Naive thymus-derived CD8-positive, alpha-beta T cell (primary cell): ENCODE measurements around the gene ERMP1. TPM values are rescaled to one million over a fixed set of nuclear protein-coding genes. Genes with fewer than 3 reads are reported as not detected.
"Not testable (repeated sequence)": the region's sequence is repeated elsewhere in the genome, so short reads cannot be mapped to it uniquely, and the experiment has no call there.

ENCODE experiments used
- ATAC-seq, 2 donors: fragments of 150-1000 bp; cut with Tn5 transposase in 1 of 2; sonication (Bioruptor Pico), chemical (Tn5 transposase) in 1 of 2; 1 replicate in 1 of 2; 2 replicates in 1 of 2; pipeline ENCODE4 v1.10.0; 2021; ENCODE audit warnings: mild to moderate bottlenecking in 2 of 2, moderate library complexity in 2 of 2
- POLR2A ChIA-PET: fragments of 350-600 bp; sonication (Branson Sonifier 250); formaldehyde crosslinking; loops from one replicate; lab custom pipeline; 2021; ENCODE audit warnings: antibody characterized with exemption; lab: Charles Lee
- DNase-seq, 10 donors: peaks; one replicate each; pipeline versions ENCODE4 v3.0.0 to v3.0.0-alpha.2; 2020 to 2022
- H3K27ac Mint-ChIP-seq, 10 donors: one replicate each; pipeline ENCODE4 v1.8.0; 2020 to 2022; ENCODE audit warnings: mild to moderate bottlenecking in 10 of 10, mixed read lengths in 10 of 10, moderate library complexity in 4 of 10, inconsistent platforms in 1 of 10
- H3K27me3 Mint-ChIP-seq, 5 donors: one replicate each; pipeline ENCODE4 v1.8.0; 2021 to 2022; ENCODE audit warnings: mixed read lengths in 5 of 5
- H3K36me3 Mint-ChIP-seq, 3 donors: one replicate each; pipeline ENCODE4 v1.8.0; 2020 to 2022; ENCODE audit warnings: mixed read lengths in 3 of 3, mild to moderate bottlenecking in 2 of 3, inconsistent platforms in 1 of 3
- H3K4me1 Mint-ChIP-seq, 4 donors: one replicate each; pipeline ENCODE4 v1.8.0; 2021 to 2022; ENCODE audit warnings: mixed read lengths in 4 of 4
- H3K4me3 Mint-ChIP-seq, 10 donors: one replicate each; pipeline ENCODE4 v1.8.0; 2020 to 2022; ENCODE audit warnings: mild to moderate bottlenecking in 10 of 10, mixed read lengths in 10 of 10, moderate library complexity in 6 of 10, inconsistent platforms in 1 of 10
- H3K9me3 Mint-ChIP-seq, 9 donors: one replicate each; pipeline ENCODE4 v1.8.0; 2020 to 2022; ENCODE audit warnings: mixed read lengths in 9 of 9, mild to moderate bottlenecking in 3 of 9, inconsistent platforms in 1 of 9, moderate library complexity in 1 of 9
- polyA plus RNA-seq, 3 donors: library from polyadenylated mRNA; unstranded; fragments of 300-500 nt; fragmentation: Illumina TruSeq; gene quantifications; one replicate each; pipeline ENCODE4 v1.2.3, GENCODE V29; 2021
- total RNA-seq, 8 experiments: library from RNA in 2 of 8; stranded (reverse) in 2 of 8; gene quantifications; one replicate each; pipeline ENCODE4 v1.2.3 and lab custom pipeline; 2021 to 2026

The ERMP1 gene
- total and polyA plus RNA-seq, 5 experiments from 2014 or later: 7.0 to 16.8 (median 11.8) TPM

DNA sequence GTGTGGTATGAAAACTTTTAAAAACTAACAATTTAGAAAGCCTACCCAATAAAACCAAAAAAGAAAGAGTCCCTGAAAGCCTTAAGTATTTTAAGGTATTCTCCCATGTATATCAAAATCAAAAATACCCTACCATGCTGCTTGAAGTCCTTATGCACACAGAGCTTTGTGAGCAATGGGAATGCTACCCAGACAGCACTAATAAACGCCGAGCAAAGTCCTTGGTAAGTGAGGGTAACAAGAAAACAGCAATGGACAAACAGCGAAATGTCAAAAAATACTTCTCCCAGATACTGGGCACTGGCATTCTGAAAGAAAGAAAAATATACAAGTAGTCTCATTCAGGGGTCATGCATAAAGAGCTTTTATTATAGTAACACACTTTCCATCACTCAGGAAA, 27.4 kb downstream of the ERMP1 start:
- Mint-ChIP-seq H3K4me3 (no peak overlapping the region), H3K36me3 (peaks cover 11 to 72% (median 30%) of the 10 kb centered on the region in 3 donors), H3K4me1 (peaks cover 1 to 16% (median 8%) of the 10 kb centered on the region in 4 donors), H3K9me3 (no peaks in the 10 kb centered on the region), H3K27me3 (no peaks in the 10 kb centered on the region), H3K27ac (peak overlapping the region in 3 of 10 donors; percentile 8 to 21 (median 16))
- ATAC-seq (no peak), DNase-seq (no peak)
- POLR2A ChIA-PET: no interaction called here

DNA sequence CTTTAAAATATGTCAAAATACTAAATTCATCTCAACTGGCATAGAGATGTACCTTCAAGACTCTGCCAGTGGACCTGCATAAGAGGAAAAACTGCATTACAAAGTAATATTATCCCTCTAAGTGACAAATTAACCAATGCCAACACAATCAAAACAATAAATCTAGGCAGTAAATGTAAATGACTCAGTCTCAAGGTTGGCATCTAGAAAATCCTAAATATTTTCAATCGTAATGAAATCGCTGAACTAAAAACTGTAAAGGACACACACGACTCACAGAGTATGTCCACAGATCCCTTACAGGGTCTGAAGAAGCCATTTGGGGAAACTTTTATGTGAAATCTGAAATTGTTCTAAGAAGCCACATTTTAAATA, 31.2 kb downstream of the ERMP1 start:
- POLR2A ChIA-PET: no interaction called here
- Mint-ChIP-seq H3K4me1 (peaks cover 0 to 17% (median 7%) of the 10 kb centered on the region in 4 donors), H3K36me3 (peaks cover 0 to 66% (median 8%) of the 10 kb centered on the region in 3 donors), H3K27ac (peak overlapping the region in 2 of 10 donors; percentile 45 to 62), H3K9me3 (no peaks in the 10 kb centered on the region), H3K4me3 (no peak overlapping the region), H3K27me3 (no peaks in the 10 kb centered on the region)
- DNase-seq (no peak), ATAC-seq (no peak)

DNA sequence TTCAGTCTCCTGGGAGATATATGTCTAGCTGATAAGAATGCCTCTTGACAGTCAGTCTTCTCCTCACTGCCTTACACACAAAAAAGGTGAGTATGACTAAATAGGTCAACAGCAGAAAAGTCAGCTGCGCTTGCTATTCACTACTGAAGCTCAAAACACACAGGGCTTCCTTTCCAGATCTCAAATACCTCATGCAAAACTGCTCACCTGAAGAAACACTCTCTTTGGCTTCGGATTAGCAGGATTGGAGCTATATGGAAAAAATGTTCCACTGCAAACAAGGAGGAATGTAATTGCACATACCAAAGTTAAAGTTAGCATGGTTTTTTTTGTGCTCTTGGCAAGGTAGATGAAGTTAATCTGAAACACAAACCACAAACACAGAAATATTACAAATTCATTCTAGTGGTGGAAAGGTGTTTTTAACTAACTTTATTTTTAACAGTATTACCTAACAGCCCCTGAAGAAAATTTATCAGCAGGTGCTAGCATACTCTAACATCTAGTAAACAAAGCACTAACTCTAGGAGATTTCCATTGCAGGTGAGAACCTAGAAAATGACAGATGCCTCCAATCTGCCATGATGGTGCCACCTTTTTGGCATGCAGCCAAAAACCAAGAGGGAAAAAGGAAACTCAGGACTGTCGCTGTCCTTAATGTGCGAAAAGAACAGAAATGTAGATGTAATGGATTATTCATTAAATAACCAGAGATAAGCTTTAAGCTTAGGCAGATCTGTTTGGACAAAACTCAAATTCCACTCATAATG, 31.8 kb downstream of the ERMP1 start:
- no peak for ATAC-seq
- H3K27ac Mint-ChIP-seq: peak overlapping the region in 7 of 10 donors; percentile 17 to 70 (median 45)

DNA sequence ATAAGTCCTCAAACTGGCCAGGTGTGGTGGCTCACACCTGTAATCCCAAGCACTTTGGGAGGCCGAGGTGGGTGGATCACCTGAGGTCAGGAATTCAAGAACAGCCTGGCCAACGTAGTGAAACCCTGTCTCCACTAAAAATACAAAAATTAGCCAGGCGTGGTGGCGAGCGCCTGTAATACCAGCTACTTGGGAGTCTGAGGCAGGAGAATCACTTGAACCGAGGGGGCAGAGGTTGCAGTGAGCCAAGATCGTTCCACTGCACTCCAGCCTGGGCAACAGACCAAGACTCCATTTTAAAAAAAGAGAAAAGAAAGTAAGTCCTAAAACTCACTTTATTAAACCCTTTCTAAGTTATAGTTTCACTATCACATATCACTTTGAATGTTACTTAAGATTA, 32.5 kb downstream of the ERMP1 start:
- Mint-ChIP-seq H3K4me1 (peaks cover under 1 to 17% (median 7%) of the 10 kb centered on the region in 4 donors), H3K36me3 (peaks cover 0 to 66% (median 3%) of the 10 kb centered on the region in 3 donors)
- POLR2A ChIA-PET, H3K27me3 Mint-ChIP-seq, H3K4me3 Mint-ChIP-seq, ATAC-seq, DNase-seq, H3K27ac Mint-ChIP-seq, H3K9me3 Mint-ChIP-seq: not testable (repeated sequence)

More for the DNA sequence above, 31.8 kb downstream of the ERMP1 start:
- no peak for DNase-seq
- H3K4me3 Mint-ChIP-seq: no peak overlapping the region
- H3K9me3 Mint-ChIP-seq: no peaks in the 10 kb centered on the region
- no peaks in the 10 kb centered on the region for H3K27me3 Mint-ChIP-seq
- H3K36me3 Mint-ChIP-seq: peaks cover 0 to 66% (median 7%) of the 10 kb centered on the region in 3 donors
- POLR2A ChIA-PET: no interaction called here
- H3K4me1 Mint-ChIP-seq: peaks cover 0 to 17% (median 7%) of the 10 kb centered on the region in 4 donors

DNA sequence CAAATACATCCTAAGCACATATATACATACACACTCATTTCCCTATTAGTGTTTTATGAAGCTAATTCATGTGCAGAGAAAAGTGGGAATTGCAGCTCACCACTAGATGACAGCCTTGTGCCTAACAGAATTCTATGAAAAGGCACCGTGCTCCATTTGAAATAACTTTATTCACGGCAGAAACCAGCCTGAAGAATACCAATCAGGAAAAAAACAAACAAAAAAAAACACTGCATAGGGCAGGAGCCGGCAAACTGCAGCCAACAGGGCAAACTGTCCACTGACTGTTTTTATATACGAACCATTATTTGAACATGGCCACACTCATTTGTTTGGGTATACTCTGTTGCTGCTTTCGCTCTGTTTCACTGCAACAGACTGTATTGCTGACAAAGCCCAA, 33.6 kb downstream of the ERMP1 start:
- Mint-ChIP-seq H3K4me3 (peak overlapping the region in 1 of 10 donors; percentile 6), H3K36me3 (peaks cover 0 to 60% (median 2%) of the 10 kb centered on the region in 3 donors), H3K9me3 (no peaks in the 10 kb centered on the region), H3K4me1 (peaks cover 4 to 27% (median 15%) of the 10 kb centered on the region in 4 donors), H3K27me3 (no peaks in the 10 kb centered on the region), H3K27ac (peak overlapping the region in 6 of 10 donors; percentile 16 to 54 (median 31))
- POLR2A ChIA-PET: interaction anchor here (1.1 kb wide), 1 partner anchor 33 kb away, joined by 4 read pairs; the partner anchor contains the start of gene ERMP1
- peak in 3 of 10 donors; percentile 12 to 27 (median 20) for DNase-seq
- no peak for ATAC-seq

DNA sequence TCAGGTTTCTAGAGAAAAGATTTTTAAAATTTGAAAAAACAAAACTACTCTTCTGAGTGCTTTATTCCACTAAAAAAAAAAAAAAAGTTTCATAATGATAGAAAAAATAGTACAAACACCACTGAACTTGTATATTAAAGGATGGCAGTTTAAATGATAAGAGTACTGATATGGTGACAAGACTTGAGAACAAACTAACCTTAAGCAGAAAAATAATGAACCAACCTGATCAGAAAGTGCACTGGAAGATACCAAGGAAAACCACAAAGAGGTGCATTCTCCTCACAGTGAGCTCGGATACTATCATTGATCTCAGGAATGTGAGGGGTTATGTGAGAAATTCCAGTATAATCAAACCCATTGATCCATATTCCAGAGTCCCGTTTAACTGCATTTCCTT, 34.3 kb downstream of the ERMP1 start:
- no peak for ATAC-seq
- POLR2A ChIA-PET: interaction anchor here (1.1 kb wide), 1 partner anchor 34 kb away, joined by 4 read pairs; the partner anchor contains the start of gene ERMP1
- Mint-ChIP-seq H3K27ac (peak overlapping the region in 2 of 10 donors; percentile 23 to 43), H3K9me3 (no peaks in the 10 kb centered on the region), H3K4me1 (peaks cover 5 to 34% (median 22%) of the 10 kb centered on the region in 4 donors), H3K27me3 (no peaks in the 10 kb centered on the region), H3K4me3 (no peak overlapping the region), H3K36me3 (peaks cover 0 to 56% (median 2%) of the 10 kb centered on the region in 3 donors)
- no peak for DNase-seq

DNA sequence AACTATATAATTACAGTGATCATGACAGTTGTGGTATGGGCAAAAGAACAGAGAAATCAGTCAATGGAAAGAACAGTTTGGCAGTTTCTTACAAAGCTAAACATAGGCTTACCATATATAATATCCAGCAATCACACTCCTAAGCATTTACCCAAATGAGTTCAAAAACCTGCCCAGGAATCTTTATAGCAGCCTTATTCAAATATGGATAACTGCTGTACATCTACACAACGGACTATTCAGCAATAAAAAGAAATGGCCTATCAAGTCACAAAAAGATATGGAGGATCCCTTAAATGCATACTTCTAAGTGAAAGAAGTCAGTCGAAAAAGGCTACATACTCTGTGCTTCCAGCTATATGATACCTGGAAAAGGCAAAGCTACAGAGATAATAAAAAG, 36.6 kb downstream of the ERMP1 start:
- H3K27me3 Mint-ChIP-seq: no peaks in the 10 kb centered on the region
- peaks cover 0 to 61% (median 15%) of the 10 kb centered on the region in 3 donors for H3K36me3 Mint-ChIP-seq
- no peak for DNase-seq
- no peaks in the 10 kb centered on the region for H3K9me3 Mint-ChIP-seq
- H3K4me3 Mint-ChIP-seq: no peak overlapping the region
- H3K4me1 Mint-ChIP-seq: peaks cover 12 to 50% (median 41%) of the 10 kb centered on the region in 4 donors
- POLR2A ChIA-PET: interaction anchor here (0.9 to 2.1 kb wide), 2 partner anchors 167 to 907 kb away, joined by 3 to 5 read pairs; partner anchors contain the start of gene RIC1
- H3K27ac Mint-ChIP-seq: peak overlapping the region in 6 of 10 donors; percentile 12 to 84 (median 29)
- ATAC-seq: no peak

DNA sequence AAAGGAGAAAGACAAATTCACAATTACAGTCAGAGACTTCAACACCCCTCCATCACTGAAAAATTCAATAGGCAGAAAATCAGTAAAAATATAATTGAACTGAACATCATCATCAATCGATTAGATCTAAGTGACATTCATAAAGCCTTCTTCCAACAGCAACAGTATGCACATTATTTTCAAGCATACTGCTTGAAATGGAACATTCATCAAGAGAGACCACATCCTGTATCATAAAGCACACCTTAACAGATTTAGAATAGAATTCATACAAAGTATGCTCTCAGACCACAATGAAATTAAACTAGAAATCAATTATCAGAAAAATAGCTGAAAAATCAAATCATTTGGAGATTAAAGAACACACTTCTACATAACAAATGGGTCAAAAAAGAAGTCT, 39.1 kb downstream of the ERMP1 start:
- H3K27ac Mint-ChIP-seq: peak overlapping the region in 9 of 10 donors; percentile 2 to 57 (median 30)
- POLR2A ChIA-PET: interaction anchor here (1.6 kb wide), 1 partner anchor 165 kb away, joined by 4 read pairs; the partner anchor contains the start of gene RIC1
- H3K27me3 Mint-ChIP-seq: no peaks in the 10 kb centered on the region
- peak overlapping the region in 9 of 10 donors; percentile 1 to 76 (median 41) for H3K4me3 Mint-ChIP-seq
- no peaks in the 10 kb centered on the region for H3K9me3 Mint-ChIP-seq
- peak; percentile 68 to 77 for ATAC-seq
- DNase-seq: peak in 3 of 10 donors; percentile 9 to 35 (median 28)
- peaks cover 17 to 50% (median 48%) of the 10 kb centered on the region in 4 donors for H3K4me1 Mint-ChIP-seq
- peaks cover 7 to 70% (median 27%) of the 10 kb centered on the region in 3 donors for H3K36me3 Mint-ChIP-seq

DNA sequence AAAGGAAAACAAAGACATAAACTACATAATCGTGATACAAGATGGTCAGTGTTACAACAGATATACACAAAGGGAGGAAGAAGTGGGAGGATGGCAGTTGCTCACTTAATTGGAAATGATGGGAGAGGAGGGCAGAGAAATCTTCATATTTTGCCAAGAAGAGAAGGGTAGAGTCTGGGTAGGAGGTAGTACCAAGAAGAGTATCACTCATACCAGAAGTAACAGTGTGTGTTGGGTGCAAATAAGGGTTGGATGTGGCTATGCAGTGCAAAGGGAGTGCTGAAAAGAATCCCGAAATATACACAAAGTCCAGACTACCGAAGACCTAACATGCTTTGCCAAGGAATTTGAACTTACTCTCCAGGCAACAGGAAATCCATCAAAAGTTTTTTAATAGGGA, 41.0 kb downstream of the ERMP1 start:
- Mint-ChIP-seq H3K27me3 (no peaks in the 10 kb centered on the region), H3K4me1 (peaks cover 17 to 58% (median 51%) of the 10 kb centered on the region in 4 donors)

DNA sequence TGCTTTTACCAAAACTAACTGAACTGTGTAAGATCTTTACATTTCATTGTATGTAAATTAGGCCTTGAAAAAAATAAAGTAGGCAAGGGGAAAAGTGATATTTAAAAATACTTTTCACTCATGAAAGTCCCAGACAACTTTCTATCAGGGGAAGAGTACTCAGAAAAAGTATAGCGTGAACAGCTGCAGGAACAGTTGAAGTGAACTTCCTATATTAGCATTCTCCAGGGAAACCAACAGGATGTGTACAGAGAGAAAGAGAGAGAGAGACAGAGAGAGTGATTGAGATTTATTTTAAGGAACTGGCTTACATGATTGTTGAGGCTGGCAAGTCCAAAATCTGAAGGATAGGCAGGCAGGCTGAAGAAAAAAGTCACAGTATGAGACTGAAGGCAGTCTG, 42.0 kb downstream of the ERMP1 start:
- Mint-ChIP-seq H3K4me1 (peaks cover 17 to 58% (median 51%) of the 10 kb centered on the region in 4 donors), H3K36me3 (peaks cover 7 to 73% (median 46%) of the 10 kb centered on the region in 3 donors), H3K9me3 (no peaks in the 10 kb centered on the region), H3K4me3 (peak overlapping the region in 1 of 10 donors; percentile 2), H3K27me3 (no peaks in the 10 kb centered on the region), H3K27ac (peak overlapping the region in 3 of 10 donors; percentile 28 to 86 (median 51))
- DNase-seq: no peak
- no peak for ATAC-seq
- POLR2A ChIA-PET: no interaction called here

More for the DNA sequence above, 41.0 kb downstream of the ERMP1 start:
- Mint-ChIP-seq H3K36me3 (peaks cover 7 to 72% (median 37%) of the 10 kb centered on the region in 3 donors), H3K9me3 (no peaks in the 10 kb centered on the region), H3K27ac (peak overlapping the region in 3 of 10 donors; percentile 39 to 86 (median 48)), H3K4me3 (no peak overlapping the region)
- POLR2A ChIA-PET: no interaction called here
- DNase-seq (no peak), ATAC-seq (no peak)

DNA sequence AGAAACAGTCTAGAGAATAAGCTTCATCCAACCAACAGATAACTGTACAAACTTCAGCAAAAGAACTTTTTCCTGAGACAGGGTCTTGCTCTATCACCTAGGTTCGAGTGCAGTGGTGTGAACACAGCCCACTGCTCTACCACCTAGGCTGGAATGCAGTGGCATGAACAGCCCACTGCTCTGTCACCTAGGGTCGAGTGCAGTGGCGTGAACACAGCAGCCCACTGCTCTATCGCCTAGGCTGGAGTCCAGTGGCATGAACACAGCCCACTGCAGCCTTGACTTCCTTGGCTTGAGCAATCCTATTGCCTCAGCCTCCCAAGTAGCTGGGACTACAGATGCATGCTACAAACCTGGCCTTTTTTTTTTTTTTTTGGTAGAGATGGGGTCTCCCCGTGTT, 43.4 kb downstream of the ERMP1 start:
- POLR2A ChIA-PET: no interaction called here
- no peak for DNase-seq
- Mint-ChIP-seq H3K36me3 (peaks cover 7 to 76% (median 56%) of the 10 kb centered on the region in 3 donors), H3K27me3 (no peaks in the 10 kb centered on the region), H3K4me3 (no peak overlapping the region), H3K4me1 (peaks cover 19 to 52% (median 47%) of the 10 kb centered on the region in 4 donors), H3K27ac (peak overlapping the region in 4 of 10 donors; percentile 18 to 66 (median 37)), H3K9me3 (no peaks in the 10 kb centered on the region)
- ATAC-seq: no peak

DNA sequence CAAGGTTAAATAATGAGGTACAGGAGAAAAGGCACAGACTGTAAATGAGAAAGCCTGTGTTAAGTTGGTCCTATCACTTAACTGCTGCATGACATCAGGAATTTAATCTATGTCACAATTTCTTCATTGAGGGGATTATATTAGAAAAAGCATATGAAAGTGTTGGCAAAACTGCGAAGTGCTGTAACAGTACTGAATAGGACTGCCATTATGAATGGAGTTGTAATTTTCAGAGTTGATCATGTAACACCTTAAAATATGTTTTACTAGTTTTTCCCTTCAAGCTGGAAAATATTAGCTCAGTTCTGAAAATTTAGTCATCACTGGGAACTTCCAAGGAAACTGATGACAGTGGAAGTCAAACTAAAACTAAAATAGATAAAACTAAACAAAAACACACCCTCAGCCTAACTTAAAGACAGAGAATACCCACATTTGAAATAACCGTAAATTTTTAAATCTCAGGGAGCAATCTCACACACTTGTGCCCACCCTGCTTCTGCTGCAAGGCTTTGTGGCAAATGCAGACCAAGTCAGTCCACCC, 45.1 kb downstream of the ERMP1 start:
- H3K4me1 Mint-ChIP-seq: peaks cover 16 to 36% (median 32%) of the 10 kb centered on the region in 4 donors
- POLR2A ChIA-PET: no interaction called here
- H3K9me3 Mint-ChIP-seq: peaks cover 0 to 10% (median 5%) of the 10 kb centered on the region in 9 donors
- peaks cover 17 to 92% (median 69%) of the 10 kb centered on the region in 3 donors for H3K36me3 Mint-ChIP-seq
- H3K27me3 Mint-ChIP-seq: no peaks in the 10 kb centered on the region
- H3K27ac Mint-ChIP-seq: peak overlapping the region in 6 of 10 donors; percentile 20 to 57 (median 48)
- H3K4me3 Mint-ChIP-seq: no peak overlapping the region
- no peak for DNase-seq
- ATAC-seq: no peak
